Measurements from ENCODE around the gene SMCP. TPM values are rescaled to one million over a fixed set of nuclear protein-coding genes. Genes with fewer than 3 reads are reported as not detected.

Gene SMCP
- total RNA-seq, 4 donors from 2014 or later: not detected

DNA sequence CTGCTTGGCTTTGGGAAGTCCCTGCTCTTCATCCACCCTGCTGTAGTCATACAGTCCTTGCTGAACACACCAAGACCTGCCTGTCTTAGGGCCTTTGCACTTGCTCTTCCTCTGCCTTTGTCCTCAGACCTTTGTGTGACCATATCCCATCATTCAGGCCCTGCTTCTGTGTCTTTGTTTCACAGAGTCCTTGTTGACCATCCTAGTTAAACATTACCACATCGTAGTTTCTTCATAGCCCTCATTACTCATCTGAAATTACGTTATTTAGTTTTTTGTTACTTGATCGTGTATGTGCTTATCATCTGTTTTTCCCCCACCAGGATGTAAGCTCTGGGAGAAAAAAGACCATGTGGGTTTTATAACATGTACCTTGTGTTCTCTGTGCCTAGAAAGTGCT is 50.5 kb downstream of the SMCP start:
- no peak overlapping the region for H3K4me3 ChIP-seq
- no peak for DNase-seq
- no peak overlapping the region for H3K27ac ChIP-seq
- ATAC-seq: no peak
- H3K9me3 ChIP-seq: no peaks in the 10 kb centered on the region
- intact Hi-C loops (cut with DNase I; ENCODE audit: low total_unique reads): no loop called here
- TF ChIP-seq POLR2A (IDR thresholded peaks at IDR 0.05): no peak
- TF ChIP-seq, protein P1, sequence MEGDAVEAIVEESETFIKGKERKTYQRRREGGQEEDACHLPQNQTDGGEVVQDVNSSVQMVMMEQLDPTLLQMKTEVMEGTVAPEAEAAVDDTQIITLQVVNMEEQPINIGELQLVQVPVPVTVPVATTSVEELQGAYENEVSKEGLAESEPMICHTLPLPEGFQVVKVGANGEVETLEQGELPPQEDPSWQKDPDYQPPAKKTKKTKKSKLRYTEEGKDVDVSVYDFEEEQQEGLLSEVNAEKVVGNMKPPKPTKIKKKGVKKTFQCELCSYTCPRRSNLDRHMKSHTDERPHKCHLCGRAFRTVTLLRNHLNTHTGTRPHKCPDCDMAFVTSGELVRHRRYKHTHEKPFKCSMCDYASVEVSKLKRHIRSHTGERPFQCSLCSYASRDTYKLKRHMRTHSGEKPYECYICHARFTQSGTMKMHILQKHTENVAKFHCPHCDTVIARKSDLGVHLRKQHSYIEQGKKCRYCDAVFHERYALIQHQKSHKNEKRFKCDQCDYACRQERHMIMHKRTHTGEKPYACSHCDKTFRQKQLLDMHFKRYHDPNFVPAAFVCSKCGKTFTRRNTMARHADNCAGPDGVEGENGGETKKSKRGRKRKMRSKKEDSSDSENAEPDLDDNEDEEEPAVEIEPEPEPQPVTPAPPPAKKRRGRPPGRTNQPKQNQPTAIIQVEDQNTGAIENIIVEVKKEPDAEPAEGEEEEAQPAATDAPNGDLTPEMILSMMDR (IDR thresholded peaks at IDR 0.05 in 4 of 5, conservative IDR thresholded peaks at IDR 0.05 in 1 of 5): no peak
- in situ Hi-C loops (cut with MboI; ENCODE audit: low sequenced_read_pairs in 4 of 4): no loop called here
- H3K36me3 ChIP-seq: no peaks in the 10 kb centered on the region
- H3K4me1 ChIP-seq: no peaks in the 10 kb centered on the region
- no peaks in the 10 kb centered on the region for H3K27me3 ChIP-seq

DNA sequence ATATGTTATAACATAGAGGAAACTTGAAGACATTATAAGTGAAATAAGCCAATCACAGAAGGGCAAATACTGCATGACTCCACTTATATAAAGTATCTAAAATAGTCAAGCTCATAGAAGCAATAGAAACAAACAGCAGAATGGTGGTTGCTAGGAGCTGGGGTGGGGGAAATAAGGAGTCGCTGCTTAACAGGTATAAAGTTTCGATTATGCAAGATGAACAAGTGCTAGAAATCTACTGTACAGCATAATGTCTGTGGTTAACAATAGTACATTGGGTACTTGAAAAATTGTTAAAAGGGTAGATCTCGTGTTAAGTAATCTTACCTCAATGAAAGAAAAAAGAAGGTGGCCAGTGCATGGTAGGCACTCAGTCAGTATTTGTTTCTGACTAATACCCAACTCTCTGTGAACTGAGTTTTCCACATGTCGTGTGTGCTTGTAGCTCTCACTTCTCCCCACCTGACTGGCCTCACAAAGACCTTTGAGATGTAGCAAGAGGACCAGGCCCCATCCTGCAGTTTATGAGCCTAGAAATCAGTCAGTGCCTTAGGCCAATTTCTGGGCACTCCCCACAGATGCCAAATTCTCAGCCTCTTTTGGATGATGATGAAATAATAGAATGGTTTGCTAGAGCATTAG is 54.2 kb downstream of the SMCP start:
- TF ChIP-seq, protein P1 (IDR thresholded peaks at IDR 0.05 in 4 of 5, conservative IDR thresholded peaks at IDR 0.05 in 1 of 5): no peak
- no peak for TF ChIP-seq POLR2A (IDR thresholded peaks at IDR 0.05)
- no peak for DNase-seq
- intact Hi-C loops (cut with DNase I; ENCODE audit: low total_unique reads) (no loop called here), in situ Hi-C loops (cut with MboI; ENCODE audit: low sequenced_read_pairs in 4 of 4) (no loop called here)
- Histone ChIP-seq H3K4me3 (no peak overlapping the region), H3K27me3 (no peaks in the 10 kb centered on the region), H3K4me1 (no peaks in the 10 kb centered on the region), H3K27ac (no peak overlapping the region), H3K36me3 (no peaks in the 10 kb centered on the region), H3K9me3 (no peaks in the 10 kb centered on the region)
- no peak for ATAC-seq

DNA sequence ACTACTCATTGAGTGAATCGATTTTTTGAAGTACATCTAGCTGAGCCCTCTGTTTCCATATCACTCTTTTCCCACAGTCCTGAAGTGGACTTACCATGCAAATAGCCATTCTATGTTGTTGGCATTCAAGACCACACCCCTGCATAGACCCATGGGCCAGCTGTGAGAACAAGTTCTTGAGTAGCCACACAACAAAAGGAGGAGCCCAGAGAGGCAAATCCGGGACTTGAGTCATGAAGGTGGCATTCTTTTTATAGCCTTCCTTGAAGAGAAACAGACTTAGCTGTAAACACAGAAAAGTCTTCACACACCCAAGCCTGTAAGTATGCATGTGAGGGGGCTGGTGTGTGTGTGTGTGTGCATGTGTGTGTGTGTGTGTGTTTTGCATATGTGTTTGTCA is 55.1 kb downstream of the SMCP start:
- no peak for ATAC-seq

More for the DNA sequence above, 55.1 kb downstream of the SMCP start:
- H3K36me3 ChIP-seq: no peaks in the 10 kb centered on the region
- H3K27ac ChIP-seq: no peak overlapping the region
- TF ChIP-seq POLR2A (IDR thresholded peaks at IDR 0.05): no peak
- TF ChIP-seq, protein P1 (IDR thresholded peaks at IDR 0.05 in 4 of 5, conservative IDR thresholded peaks at IDR 0.05 in 1 of 5): no peak
- no peaks in the 10 kb centered on the region for H3K9me3 ChIP-seq
- H3K4me3 ChIP-seq: no peak overlapping the region
- no peak for DNase-seq
- in situ Hi-C loops (cut with MboI; ENCODE audit: low sequenced_read_pairs in 4 of 4) (no loop called here), intact Hi-C loops (cut with DNase I; ENCODE audit: low total_unique reads) (no loop called here)
- no peaks in the 10 kb centered on the region for H3K27me3 ChIP-seq
- no peaks in the 10 kb centered on the region for H3K4me1 ChIP-seq

Other genes with a start within 250 kb of the SMCP start
- gene LCE2D, start 214.9 kb upstream of the SMCP start, total RNA-seq: not detected
- gene LCE2C, start 203.0 kb upstream of the SMCP start, total RNA-seq: not detected
- not detected for gene LCE2B, start 192.2 kb upstream of the SMCP start, total RNA-seq
- gene LCE2A, start 180.0 kb upstream of the SMCP start, total RNA-seq: not detected
- gene LCE4A, start 170.2 kb upstream of the SMCP start, total RNA-seq: not detected
- not detected for gene KPRP, start 120.3 kb upstream of the SMCP start, total RNA-seq
- gene LCE1F, start 103.2 kb upstream of the SMCP start, total RNA-seq: not detected
- gene LCE1E, start 92.1 kb upstream of the SMCP start, total RNA-seq: not detected
- not detected for gene LCE1D, start 81.6 kb upstream of the SMCP start, total RNA-seq
- gene LCE1C, start 71.7 kb upstream of the SMCP start, total RNA-seq: not detected
- not detected for gene LCE1B, start 66.4 kb upstream of the SMCP start, total RNA-seq
- not detected for gene LCE1A, start 50.8 kb upstream of the SMCP start, total RNA-seq
- not detected for gene LCE6A, start 35.5 kb upstream of the SMCP start, total RNA-seq
- gene LCE7A, start 18.3 kb upstream of the SMCP start, total RNA-seq: not detected
- gene IVL, start 30.2 kb downstream of the SMCP start, total RNA-seq: not detected
- not detected for gene SPRR5, start 68.9 kb downstream of the SMCP start, total RNA-seq
- not detected for gene SPRR4, start 92.3 kb downstream of the SMCP start, total RNA-seq
- gene SPRR1A, start 105.8 kb downstream of the SMCP start, total RNA-seq: not detected
- not detected for gene SPRR3, start 123.4 kb downstream of the SMCP start, total RNA-seq
- gene SPRR1B, start 152.9 kb downstream of the SMCP start, total RNA-seq: not detected
- gene SPRR2D, start 162.8 kb downstream of the SMCP start, total RNA-seq: not detected
- gene SPRR2A, start 179.2 kb downstream of the SMCP start, total RNA-seq: not detected
- gene SPRR2B, start 193.3 kb downstream of the SMCP start, total RNA-seq: not detected
- not detected for gene SPRR2E, start 216.2 kb downstream of the SMCP start, total RNA-seq
- not detected for gene SPRR2F, start 235.2 kb downstream of the SMCP start, total RNA-seq

All from gastrocnemius medialis (tissue), 4 donors.